SK-N-SH (cell line): ENCODE data around the gene TMEM271.

Experiments used
- CHD2 ChIP-seq: fragments of 150-350 bp; IDR thresholded peaks from 2 replicates; pipeline ENCODE4 v1.6.1; 2018; ENCODE audit warnings: low read length; ENCODE audit not compliant: partially characterized antibody
- CTCF ChIP-seq: fragments of 200-600 bp; sonication (generic); IDR thresholded peaks from 2 replicates; pipeline ENCODE4 v1.6.1; 2017; ENCODE audit warnings: antibody characterized with exemption, mild to moderate bottlenecking, moderate library complexity
- EP300 ChIP-seq, 2 experiments: IDR thresholded peaks; 2 replicates each; pipeline versions ENCODE4 v1.4.0 to v1.6.1; 2012; ENCODE audit warnings: borderline replicate concordance in 1 of 2, low read depth in 1 of 2, low read length in 1 of 2
- GABPA ChIP-seq: IDR thresholded peaks from 2 replicates; pipeline ENCODE4 v1.4.0; 2012; ENCODE audit warnings: low read depth, mild to moderate bottlenecking
- MAX ChIP-seq: IDR thresholded peaks from 2 replicates; pipeline ENCODE4 v1.4.0; 2012; ENCODE audit warnings: low read depth
- MXI1 ChIP-seq: IDR thresholded peaks from 2 replicates; pipeline ENCODE4 v1.6.1; 2012; ENCODE audit warnings: mild to moderate bottlenecking, low read depth, low read length, improper control_type of control experiment
- POLR2AphosphoS5 ChIP-seq: IDR thresholded peaks from 2 replicates; pipeline ENCODE4 v1.6.1; 2012; ENCODE audit warnings: low read depth, low read length
- RFX5 ChIP-seq: IDR thresholded peaks from 2 replicates; pipeline ENCODE4 v1.6.1; 2012; ENCODE audit warnings: mild to moderate bottlenecking, improper control_type of control experiment, low read length
- TAF1 ChIP-seq: IDR thresholded peaks from 2 replicates; pipeline ENCODE4 v1.6.1; 2012; ENCODE audit warnings: low read depth, mild to moderate bottlenecking, low read length, moderate library complexity, borderline replicate concordance
- TEAD4 ChIP-seq: IDR thresholded peaks from 2 replicates; pipeline ENCODE4 v1.4.0; 2012; ENCODE audit warnings: mild to moderate bottlenecking, borderline replicate concordance; ENCODE audit not compliant: insufficient read depth
- USF2 ChIP-seq: fragments of 150-350 bp; IDR thresholded peaks from 2 replicates; pipeline ENCODE4 v1.6.1; 2017; ENCODE audit warnings: antibody characterized with exemption, low read length, low read depth, borderline replicate concordance

GRCh38 chr4:555566-556275, 20.4 kb downstream of the TMEM271 start:
- no peak for TF ChIP-seq POLR2AphosphoS5
- no peak for TF ChIP-seq CHD2
- no peak for TF ChIP-seq USF2
- TF ChIP-seq CTCF, result no peak
- TF ChIP-seq MAX, result no peak
- TF ChIP-seq RFX5, result no peak
- TF ChIP-seq TAF1, result no peak
- no peak for TF ChIP-seq TEAD4
- TF ChIP-seq MXI1, result no peak
- TF ChIP-seq GABPA, result no peak
- TF ChIP-seq EP300 (IDR thresholded peaks at IDR 0.05; ENCODE audit: borderline replicate concordance in 1 of 2, low read depth in 1 of 2, low read length in 1 of 2), result no peak
